NCI-H187 (cell line): ENCODE results near the gene PTPN6.

Source experiments
- DNase-seq, 2 experiments: peaks; one replicate each; lab custom pipeline; 2025; lab: John Stamatoyannopoulos, UW

PTPN6 gene

GRCh38 chr12:6956021-6956727 is 5.0 kb downstream of the PTPN6 start:
- no peak for DNase-seq

GRCh38 chr12:6957151-6957701 is 6.1 kb downstream of the PTPN6 start:
- no peak for DNase-seq

GRCh38 chr12:6957741-6958608 is 6.8 kb downstream of the PTPN6 start:
- DNase-seq = no peak

GRCh38 chr12:6958609-6959057 is 7.5 kb downstream of the PTPN6 start:
- no peak for DNase-seq

- no peak for DNase-seq
Observed at GRCh38 chr12:6959058-6959804, 8.1 kb downstream of the PTPN6 start.

- DNase-seq = no peak
Observed at GRCh38 chr12:6959805-6960592, 8.8 kb downstream of the PTPN6 start.

GRCh38 chr12:6960593-6961277 is 9.6 kb downstream of the PTPN6 start:
- DNase-seq = no peak

GRCh38 chr12:6961278-6961694 is 10.1 kb downstream of the PTPN6 start:
- no peak for DNase-seq

- DNase-seq = peak; percentile 63 to 64
Observed at GRCh38 chr12:6961695-6962284, 10.6 kb downstream of the PTPN6 start.

- peak in 1 of 2 experiments; percentile 63 for DNase-seq
Observed at GRCh38 chr12:6962285-6963015, 11.3 kb downstream of the PTPN6 start.

GRCh38 chr12:6963016-6963731 is 12.0 kb downstream of the PTPN6 start:
- DNase-seq = peak; percentile 80 to 90

- DNase-seq = no peak
Observed at GRCh38 chr12:6963791-6964413, 12.7 kb downstream of the PTPN6 start.

GRCh38 chr12:6964605-6965025 is 13.5 kb downstream of the PTPN6 start:
- DNase-seq = no peak

- DNase-seq = peak; percentile 27 to 86
Observed at GRCh38 chr12:6965026-6965661, 14.0 kb downstream of the PTPN6 start.

- no peak for DNase-seq
Observed at GRCh38 chr12:6965714-6966113, 14.6 kb downstream of the PTPN6 start.

- DNase-seq = no peak
Observed at GRCh38 chr12:6966351-6966750, 15.2 kb downstream of the PTPN6 start.

- DNase-seq = no peak
Observed at GRCh38 chr12:6967651-6968100, 16.5 kb downstream of the PTPN6 start.

- no peak for DNase-seq
Observed at GRCh38 chr12:6968426-6968825, 17.3 kb downstream of the PTPN6 start.
